HG03139 (cell line): Measurements from ENCODE around the gene CFC1.
"Not testable (repeated sequence)": the region's sequence is repeated elsewhere in the genome, so short reads cannot be mapped to it uniquely, and the experiment has no call there.

Experiments used
- ATAC-seq: cut with Tn5 transposase; IDR thresholded peaks from one replicate; pipeline ENCODE4 v1.9.1; 2021; ENCODE audit not compliant: unreplicated experiment

The CFC1 gene

DNA sequence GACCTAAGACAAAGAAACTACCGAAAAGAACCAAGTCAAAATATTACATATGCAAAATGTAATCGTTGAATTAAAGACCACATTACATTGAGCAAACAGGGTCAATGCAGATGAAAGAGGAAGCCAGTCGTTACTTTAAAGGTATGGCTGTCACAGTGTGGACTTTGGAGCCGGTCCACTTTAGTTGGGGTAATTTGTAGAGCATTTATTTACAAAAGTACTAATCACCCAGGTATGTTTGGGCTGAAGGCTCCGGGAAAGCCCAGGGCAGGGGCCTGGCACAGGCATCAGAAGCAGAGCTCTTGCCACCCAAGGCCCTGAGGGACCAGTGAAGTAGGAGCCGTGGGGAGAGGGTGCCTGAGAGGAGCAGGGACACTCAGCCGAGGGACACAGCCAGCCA lies 15.8 kb downstream of the CFC1 start:
- not testable (repeated sequence) for ATAC-seq

DNA sequence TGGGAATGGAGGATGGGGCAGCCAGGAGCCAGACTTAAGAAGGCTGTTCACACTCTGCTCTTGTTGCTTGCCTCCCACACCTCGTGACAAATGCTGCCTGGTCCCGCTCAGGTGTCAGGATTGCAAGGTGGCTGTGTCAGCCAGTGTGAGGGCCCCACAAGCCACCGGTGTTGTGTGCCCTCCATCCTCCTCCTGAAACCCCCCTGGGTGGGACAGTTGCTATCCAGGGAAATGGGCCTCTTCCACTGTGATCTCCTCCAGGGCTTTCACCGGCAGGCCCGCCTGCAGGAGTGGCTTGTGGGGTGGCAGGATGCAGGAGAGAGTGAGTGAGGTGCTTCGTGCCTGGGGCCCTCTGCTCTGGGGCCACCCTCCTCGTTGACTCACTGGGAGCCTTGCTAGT lies 16.4 kb downstream of the CFC1 start:
- ATAC-seq: not testable (repeated sequence)

DNA sequence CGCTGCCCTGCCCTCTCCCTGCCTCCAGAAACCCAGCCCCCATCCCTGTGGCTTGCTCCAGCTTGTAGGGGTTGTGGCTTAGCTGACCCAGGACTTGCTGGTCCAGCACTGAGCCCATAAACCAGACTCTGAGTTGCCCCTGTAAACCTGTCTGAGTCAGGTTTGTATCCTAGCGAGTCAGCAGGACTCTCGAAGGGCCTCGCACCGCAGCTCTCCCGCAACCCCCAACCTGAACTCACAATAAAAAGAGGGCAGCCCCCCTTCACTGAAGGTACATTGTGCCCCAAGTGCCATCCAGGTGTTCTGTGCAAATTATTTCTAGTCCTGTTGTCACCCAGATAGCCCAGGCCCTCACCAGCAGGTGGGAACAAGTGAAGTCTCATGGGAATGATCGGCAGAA lies 17.9 kb downstream of the CFC1 start:
- ATAC-seq: not testable (repeated sequence)

DNA sequence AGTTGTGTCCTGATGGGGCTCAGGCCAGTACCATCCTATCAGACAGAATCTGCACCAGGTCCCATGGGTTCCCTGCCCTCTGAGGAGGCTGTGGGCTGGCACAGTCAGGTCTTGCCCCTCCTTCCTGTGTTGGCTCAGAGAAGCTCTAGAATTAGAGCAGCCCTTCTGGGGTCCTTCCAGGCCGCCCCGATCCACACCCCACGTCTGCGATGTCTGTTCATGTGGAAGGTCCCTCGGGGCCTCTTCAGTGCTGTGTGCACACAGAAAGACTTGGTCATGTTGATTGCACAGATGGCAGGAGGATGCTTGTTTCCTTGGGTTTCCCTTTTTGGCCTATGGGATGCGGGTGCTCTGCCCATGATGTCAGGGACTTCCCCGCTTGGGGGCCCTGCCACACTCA lies 20.3 kb downstream of the CFC1 start:
- not testable (repeated sequence) for ATAC-seq

DNA sequence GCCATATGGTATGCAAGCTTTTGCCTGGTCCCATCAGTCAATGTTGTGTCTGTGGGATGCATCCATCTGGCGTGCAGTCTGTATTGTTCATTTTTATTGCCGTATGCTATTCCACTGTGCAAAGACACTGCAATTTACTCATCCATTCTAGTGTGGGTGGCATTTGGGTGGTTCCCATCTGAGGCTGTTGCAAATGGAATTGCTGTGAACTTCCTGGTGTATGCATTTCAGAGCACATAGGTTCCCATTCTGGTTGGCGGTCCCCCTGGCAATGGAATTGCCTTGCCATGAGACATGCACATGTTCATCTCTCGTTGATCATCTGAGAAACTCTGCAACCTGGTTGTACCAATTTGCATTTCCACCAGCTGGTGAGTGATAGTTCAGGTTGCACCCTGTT lies 21.8 kb downstream of the CFC1 start:
- ATAC-seq: not testable (repeated sequence)

DNA sequence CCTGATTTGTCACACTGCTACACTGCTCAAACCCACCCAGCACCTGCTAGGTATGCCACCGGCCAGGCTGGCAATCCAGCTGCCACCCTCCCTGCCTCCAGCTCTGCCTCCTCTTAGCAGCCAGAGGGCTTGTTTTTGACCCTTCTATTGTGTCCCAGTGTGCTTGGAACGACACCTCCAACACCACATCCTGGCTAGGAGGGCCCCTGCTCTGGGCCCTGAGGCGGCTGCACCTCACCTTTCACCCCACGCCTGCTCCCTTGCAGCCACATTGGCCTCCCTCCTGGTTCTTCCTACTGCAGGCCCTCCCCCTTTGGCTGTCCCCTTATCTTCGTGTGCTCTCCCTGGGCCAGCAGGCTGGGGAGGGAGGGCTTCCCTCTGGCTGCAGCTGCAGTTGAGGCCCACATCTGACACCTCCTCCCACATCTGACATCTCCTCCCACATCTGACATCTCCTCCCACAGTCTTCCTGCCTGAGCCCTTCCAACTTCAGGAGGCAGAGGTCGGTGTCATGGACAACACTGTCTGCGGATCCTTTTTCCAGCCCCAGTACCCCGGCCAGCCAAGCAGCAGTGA lies 23.1 kb downstream of the CFC1 start:
- ATAC-seq: not testable (repeated sequence)

DNA sequence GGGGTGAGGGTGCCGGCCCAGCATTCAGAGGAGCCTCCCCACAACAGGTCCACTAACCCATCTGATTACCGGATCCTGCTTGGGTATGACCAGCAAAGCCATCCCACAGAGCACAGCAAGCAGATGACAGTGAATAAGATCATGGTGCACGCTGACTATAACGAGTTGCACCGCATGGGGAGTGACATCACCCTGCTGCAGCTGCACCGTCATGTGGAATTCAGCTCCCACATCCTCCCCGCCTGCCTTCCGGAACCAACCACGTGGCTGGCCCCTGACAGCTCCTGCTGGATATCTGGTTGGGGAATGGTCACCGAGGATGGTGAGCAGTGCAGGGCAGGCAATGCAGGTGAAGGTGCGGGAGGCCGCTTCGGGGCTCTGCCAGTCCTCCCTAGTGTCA lies 25.1 kb downstream of the CFC1 start:
- not testable (repeated sequence) for ATAC-seq

DNA sequence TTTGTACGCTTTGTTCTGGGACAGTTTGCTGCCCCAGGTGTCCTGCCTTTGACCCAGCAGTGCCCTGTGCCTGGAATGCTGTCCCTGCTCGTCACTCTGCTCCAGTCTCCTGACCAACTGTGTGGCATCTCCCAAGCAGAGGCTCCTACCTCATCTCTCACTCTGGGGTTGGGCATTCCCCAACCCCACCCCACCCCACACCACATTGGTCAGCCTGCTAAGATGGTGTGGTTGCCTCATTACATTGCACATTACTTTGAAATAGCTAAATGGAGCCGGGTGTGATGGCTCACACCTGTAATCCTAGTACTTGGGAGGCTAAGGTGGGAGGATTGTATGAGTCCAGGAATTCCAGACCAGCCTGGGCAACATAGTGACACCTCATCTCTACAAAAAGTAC lies 27.4 kb downstream of the CFC1 start:
- ATAC-seq: not testable (repeated sequence)

DNA sequence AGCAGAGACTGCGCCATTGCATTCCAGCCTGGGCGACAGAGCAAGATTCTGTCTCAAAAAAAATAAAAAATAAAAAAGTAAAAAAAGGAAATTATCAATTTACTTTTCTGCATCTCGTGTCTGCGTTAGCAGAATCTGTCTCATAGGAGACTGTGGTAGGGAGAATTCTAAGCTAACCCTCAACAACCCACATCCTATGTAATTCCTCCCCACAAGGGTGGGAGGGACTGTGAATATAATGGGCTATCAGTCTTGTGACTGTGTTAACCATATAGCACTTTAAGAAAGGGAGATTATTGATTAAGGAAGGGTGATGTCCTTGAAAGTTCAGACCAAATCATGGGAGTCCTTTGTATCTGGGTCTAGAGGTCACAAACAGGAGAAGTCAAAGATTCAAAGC lies 33.2 kb downstream of the CFC1 start:
- not testable (repeated sequence) for ATAC-seq

DNA sequence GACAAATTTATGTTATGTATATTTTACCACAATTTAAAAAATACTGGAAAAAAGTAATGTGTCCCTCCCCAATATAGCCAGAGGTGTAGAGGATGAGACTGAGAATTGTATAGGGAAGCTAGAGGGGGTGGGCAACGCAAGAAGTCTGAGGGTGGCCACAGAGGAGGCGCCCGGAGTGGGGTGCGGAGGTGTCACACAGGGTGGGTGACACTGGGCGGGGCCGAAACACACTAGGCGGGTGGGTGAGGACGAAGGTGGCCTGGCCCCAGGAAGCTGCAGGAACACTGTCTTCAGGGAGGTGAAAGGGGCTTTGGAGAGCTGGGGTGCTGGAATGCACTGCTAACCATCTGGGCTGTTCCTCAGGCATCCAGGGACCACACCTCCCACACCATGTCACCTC lies 42.9 kb downstream of the CFC1 start:
- not testable (repeated sequence) for ATAC-seq

DNA sequence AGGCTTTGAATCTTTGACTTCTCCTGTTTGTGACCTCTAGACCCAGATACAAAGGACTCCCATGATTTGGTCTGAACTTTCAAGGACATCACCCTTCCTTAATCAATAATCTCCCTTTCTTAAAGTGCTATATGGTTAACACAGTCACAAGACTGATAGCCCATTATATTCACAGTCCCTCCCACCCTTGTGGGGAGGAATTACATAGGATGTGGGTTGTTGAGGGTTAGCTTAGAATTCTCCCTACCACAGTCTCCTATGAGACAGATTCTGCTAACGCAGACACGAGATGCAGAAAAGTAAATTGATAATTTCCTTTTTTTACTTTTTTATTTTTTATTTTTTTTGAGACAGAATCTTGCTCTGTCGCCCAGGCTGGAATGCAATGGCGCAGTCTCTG lies 45.2 kb downstream of the CFC1 start:
- ATAC-seq: not testable (repeated sequence)

DNA sequence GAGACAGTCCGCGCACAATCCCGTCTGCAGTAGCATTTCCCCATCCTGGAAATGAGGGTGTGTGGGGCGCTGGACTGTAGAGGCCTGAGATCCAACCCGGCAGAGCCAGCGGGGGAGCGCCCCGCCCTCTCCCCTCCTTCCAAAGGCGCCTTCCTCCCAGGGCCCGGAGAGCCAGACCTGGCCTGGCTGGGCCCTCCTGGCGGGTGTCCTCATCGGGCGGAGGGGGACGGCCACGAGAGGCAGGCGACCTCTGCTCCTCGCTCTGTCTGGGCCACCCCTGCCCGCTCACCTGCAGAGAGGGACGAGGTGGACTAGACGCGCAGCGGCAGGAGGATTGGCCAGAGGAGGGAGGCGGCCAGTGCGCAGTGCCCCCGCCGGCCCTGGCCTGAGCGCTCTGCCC lies 49.9 kb downstream of the CFC1 start:
- not testable (repeated sequence) for ATAC-seq

DNA sequence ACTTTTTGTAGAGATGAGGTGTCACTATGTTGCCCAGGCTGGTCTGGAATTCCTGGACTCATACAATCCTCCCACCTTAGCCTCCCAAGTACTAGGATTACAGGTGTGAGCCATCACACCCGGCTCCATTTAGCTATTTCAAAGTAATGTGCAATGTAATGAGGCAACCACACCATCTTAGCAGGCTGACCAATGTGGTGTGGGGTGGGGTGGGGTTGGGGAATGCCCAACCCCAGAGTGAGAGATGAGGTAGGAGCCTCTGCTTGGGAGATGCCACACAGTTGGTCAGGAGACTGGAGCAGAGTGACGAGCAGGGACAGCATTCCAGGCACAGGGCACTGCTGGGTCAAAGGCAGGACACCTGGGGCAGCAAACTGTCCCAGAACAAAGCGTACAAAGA lies 51.0 kb downstream of the CFC1 start:
- not testable (repeated sequence) for ATAC-seq

DNA sequence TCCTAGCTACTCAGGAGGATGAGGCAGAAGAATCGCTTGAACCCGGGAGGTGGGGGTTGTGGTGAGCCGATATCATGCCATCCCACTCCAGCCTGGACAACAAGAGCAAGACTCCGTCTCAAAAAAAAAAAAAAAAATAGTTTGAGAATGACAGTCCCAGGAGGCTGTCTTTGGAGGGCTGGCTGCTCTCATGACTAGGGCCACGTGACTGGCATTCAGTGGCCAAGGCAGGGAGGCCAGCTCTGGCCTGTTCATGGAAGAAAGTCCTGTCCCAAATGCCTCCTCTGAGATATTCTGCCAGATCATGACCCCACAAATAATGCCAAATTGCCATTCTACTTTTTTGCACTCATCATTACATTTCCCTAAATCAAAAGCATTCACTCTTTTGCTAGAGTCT lies 54.4 kb downstream of the CFC1 start:
- not testable (repeated sequence) for ATAC-seq

DNA sequence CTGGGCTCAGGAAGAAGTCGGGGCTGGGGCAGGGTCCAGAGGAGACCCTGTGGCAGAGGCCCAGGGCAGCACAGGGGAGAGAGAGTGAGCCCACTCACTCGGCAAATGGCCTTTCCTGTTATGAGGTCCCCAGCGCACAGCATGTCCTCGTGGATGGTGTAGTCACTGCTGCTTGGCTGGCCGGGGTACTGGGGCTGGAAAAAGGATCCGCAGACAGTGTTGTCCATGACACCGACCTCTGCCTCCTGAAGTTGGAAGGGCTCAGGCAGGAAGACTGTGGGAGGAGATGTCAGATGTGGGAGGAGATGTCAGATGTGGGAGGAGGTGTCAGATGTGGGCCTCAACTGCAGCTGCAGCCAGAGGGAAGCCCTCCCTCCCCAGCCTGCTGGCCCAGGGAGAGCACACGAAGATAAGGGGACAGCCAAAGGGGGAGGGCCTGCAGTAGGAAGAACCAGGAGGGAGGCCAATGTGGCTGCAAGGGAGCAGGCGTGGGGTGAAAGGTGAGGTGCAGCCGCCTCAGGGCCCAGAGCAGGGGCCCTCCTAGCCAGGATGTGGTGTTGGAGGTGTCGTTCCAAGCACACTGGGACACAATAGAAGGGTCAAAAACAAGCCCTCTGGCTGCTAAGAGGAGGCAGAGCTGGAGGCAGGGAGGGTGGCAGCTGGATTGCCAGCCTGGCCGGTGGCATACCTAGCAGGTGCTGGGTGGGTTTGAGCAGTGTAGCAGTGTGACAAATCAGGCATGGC lies 55.4 kb downstream of the CFC1 start:
- ATAC-seq: not testable (repeated sequence)

DNA sequence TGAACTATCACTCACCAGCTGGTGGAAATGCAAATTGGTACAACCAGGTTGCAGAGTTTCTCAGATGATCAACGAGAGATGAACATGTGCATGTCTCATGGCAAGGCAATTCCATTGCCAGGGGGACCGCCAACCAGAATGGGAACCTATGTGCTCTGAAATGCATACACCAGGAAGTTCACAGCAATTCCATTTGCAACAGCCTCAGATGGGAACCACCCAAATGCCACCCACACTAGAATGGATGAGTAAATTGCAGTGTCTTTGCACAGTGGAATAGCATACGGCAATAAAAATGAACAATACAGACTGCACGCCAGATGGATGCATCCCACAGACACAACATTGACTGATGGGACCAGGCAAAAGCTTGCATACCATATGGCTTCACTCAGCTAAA lies 56.6 kb downstream of the CFC1 start:
- not testable (repeated sequence) for ATAC-seq
